Neural cell (in vitro differentiated cells): ENCODE data around the gene MCC. TPM values are rescaled to one million over a fixed set of nuclear protein-coding genes. Genes with fewer than 3 reads are reported as not detected.

Experiments
- H2AFZ ChIP-seq: fragments of 200-600, 300-800 bp; sonication (generic), shearing (Covaris generic); 2 replicates; pipeline ENCODE4 v1.6.0; 2014; ENCODE audit warnings: low read depth, mild to moderate bottlenecking, antibody characterized with exemption, low read length, moderate library complexity
- H3F3A ChIP-seq: fragments of 200-600 bp; shearing (Covaris generic); 2 replicates; pipeline ENCODE4 v1.6.1; 2016; ENCODE audit warnings: mild to moderate bottlenecking, moderate library complexity, mixed read lengths, antibody characterized with exemption, low read length; ENCODE audit not compliant: insufficient read depth, poor library complexity, severe bottlenecking
- H3K27ac ChIP-seq: fragments of 200-600, 300-800 bp; sonication (generic), shearing (Covaris generic); 2 replicates; pipeline ENCODE4 v1.5.1; 2014; ENCODE audit warnings: mild to moderate bottlenecking, low read length, moderate library complexity
- H3K27me3 ChIP-seq: fragments of 300-800, 200-600 bp; sonication (generic), shearing (Covaris generic); 2 replicates; pipeline ENCODE4 v1.6.0; 2014; ENCODE audit warnings: mild to moderate bottlenecking, low read depth, low read length, moderate library complexity; ENCODE audit not compliant: insufficient read depth
- H3K36me3 ChIP-seq: fragments of 300-800, 200-600 bp; sonication (generic), shearing (Covaris generic); 2 replicates; pipeline ENCODE4 v1.5.1; 2014; ENCODE audit warnings: mild to moderate bottlenecking, antibody characterized with exemption, low read length, moderate library complexity; ENCODE audit not compliant: insufficient read depth
- H3K4me2 ChIP-seq: fragments of 300-800, 200-600 bp; sonication (generic), shearing (Covaris generic); 2 replicates; pipeline ENCODE4 v1.6.0; 2014; ENCODE audit warnings: mild to moderate bottlenecking, low read length
- H3K4me3 ChIP-seq: fragments of 300-800, 200-600 bp; sonication (generic), shearing (Covaris generic); 2 replicates; pipeline ENCODE4 v1.5.1; 2014; ENCODE audit warnings: mild to moderate bottlenecking, low read length, moderate library complexity
- H3K79me2 ChIP-seq: fragments of 200-600 bp; shearing (Covaris generic); replicated peaks from 2 replicates; pipeline ENCODE4 v1.6.0; 2014; ENCODE audit warnings: mild to moderate bottlenecking, low read length, moderate library complexity; ENCODE audit not compliant: insufficient read depth
- H3K9ac ChIP-seq: fragments of 300-800, 200-600 bp; sonication (generic), shearing (Covaris generic); 2 replicates; pipeline ENCODE4 v1.6.1; 2016; ENCODE audit warnings: mild to moderate bottlenecking, low read length, mixed read lengths
- H3K9me2 ChIP-seq: fragments of 200-600 bp; shearing (Covaris generic); 2 replicates; pipeline ENCODE4 v1.6.1; 2016; ENCODE audit warnings: mild to moderate bottlenecking, low read length, mixed read lengths; ENCODE audit not compliant: insufficient read depth
- H3K9me3 ChIP-seq: fragments of 200-600, 300-800 bp; sonication (generic), shearing (Covaris generic); 2 replicates; pipeline ENCODE4 v1.6.1; 2016; ENCODE audit warnings: mild to moderate bottlenecking, mixed run types, low read length, moderate library complexity, mixed read lengths
- H4K20me1 ChIP-seq: fragments of 200-600 bp; shearing (Covaris generic); 2 replicates; pipeline ENCODE4 v1.6.1; 2016; ENCODE audit warnings: mild to moderate bottlenecking, mixed run types; ENCODE audit not compliant: insufficient read depth
- CTCF ChIP-seq: fragments of 450-650 bp; IDR thresholded peaks from 2 replicates; pipeline ENCODE4 v1.5.1; 2014; ENCODE audit warnings: antibody characterized with exemption, mild to moderate bottlenecking, moderate library complexity; ENCODE audit not compliant: poor library complexity, severe bottlenecking
- EP300 ChIP-seq: fragments of 450-650 bp; conservative IDR thresholded peaks from 2 replicates; pipeline ENCODE4 v1.6.1; 2014; ENCODE audit warnings: antibody characterized with exemption, mild to moderate bottlenecking, moderate library complexity; ENCODE audit not compliant: poor library complexity, severe bottlenecking
- EZH2 ChIP-seq: fragments of 200-600, 300-800 bp; shearing (Covaris generic), sonication (generic); IDR thresholded peaks from 2 replicates; pipeline ENCODE4 v1.6.1; 2014; ENCODE audit warnings: antibody characterized with exemption, low read length, borderline replicate concordance, mild to moderate bottlenecking; ENCODE audit not compliant: insufficient read depth, poor library complexity, severe bottlenecking
- MXI1 ChIP-seq: fragments of 450-650 bp; conservative IDR thresholded peaks from 2 replicates; pipeline ENCODE4 v1.6.1; 2014; ENCODE audit warnings: antibody characterized with exemption, mild to moderate bottlenecking; ENCODE audit not compliant: poor library complexity, severe bottlenecking
- POLR2AphosphoS5 ChIP-seq: IDR thresholded peaks from 2 replicates; pipeline ENCODE4 v1.6.1; 2012
- RAD21 ChIP-seq: fragments of 450-650 bp; conservative IDR thresholded peaks from 2 replicates; pipeline ENCODE4 v1.6.1; 2014; ENCODE audit warnings: antibody characterized with exemption, mild to moderate bottlenecking, moderate library complexity
- REST ChIP-seq: IDR thresholded peaks from 2 replicates; pipeline ENCODE4 v1.6.1; 2012; ENCODE audit warnings: borderline replicate concordance
- SMC3 ChIP-seq: fragments of 450-650 bp; conservative IDR thresholded peaks from 2 replicates; pipeline ENCODE4 v1.6.1; 2014; ENCODE audit warnings: antibody characterized with exemption, mild to moderate bottlenecking, moderate library complexity; ENCODE audit not compliant: poor library complexity
- TAF1 ChIP-seq: IDR thresholded peaks from 2 replicates; pipeline ENCODE4 v1.6.1; 2012; ENCODE audit warnings: low read depth
- polyA plus RNA-seq: library from polyadenylated mRNA; depleted of rRNA; stranded (reverse); fragments of >200 nt; gene quantifications from 2 replicates; pipeline ENCODE4 v1.2.3, GENCODE V29; 2014

MCC gene
- polyA plus RNA-seq, 1 donor from 2014 or later = 2.2 TPM

GRCh38 chr5:113343343-113343742 is 144.9 kb downstream of the MCC start:
- H3K27ac ChIP-seq = no peak overlapping the region
- H3K4me2 ChIP-seq = no peak overlapping the region
- H3K36me3 ChIP-seq = no peaks in the 10 kb centered on the region
- H3F3A ChIP-seq = no peaks in the 10 kb centered on the region
- H3K79me2 ChIP-seq = no peaks in the 10 kb centered on the region
- H4K20me1 ChIP-seq = no peaks in the 10 kb centered on the region
- no peak for TF ChIP-seq CTCF
- TF ChIP-seq EZH2 = no peak
- TF ChIP-seq TAF1 = no peak
- TF ChIP-seq MXI1 = no peak
- TF ChIP-seq EP300 = no peak
- no peak for TF ChIP-seq POLR2AphosphoS5
- TF ChIP-seq RAD21 = no peak
- TF ChIP-seq REST = no peak
- no peak for TF ChIP-seq SMC3
- H3K9me2 ChIP-seq = no peaks in the 10 kb centered on the region
- no peak overlapping the region for H3K4me3 ChIP-seq
- H3K9me3 ChIP-seq = no peaks in the 10 kb centered on the region
- H3K27me3 ChIP-seq = no peaks in the 10 kb centered on the region
- no peak overlapping the region for H2AFZ ChIP-seq
- H3K9ac ChIP-seq = no peak overlapping the region

GRCh38 chr5:113340537-113340936 is 147.7 kb downstream of the MCC start:
- no peaks in the 10 kb centered on the region for H3F3A ChIP-seq
- H3K4me3 ChIP-seq = no peak overlapping the region
- H3K9me3 ChIP-seq = no peaks in the 10 kb centered on the region
- H3K27me3 ChIP-seq = no peaks in the 10 kb centered on the region
- no peaks in the 10 kb centered on the region for H3K79me2 ChIP-seq
- H3K4me2 ChIP-seq = no peak overlapping the region
- H3K27ac ChIP-seq = no peak overlapping the region
- no peak overlapping the region for H2AFZ ChIP-seq
- H3K36me3 ChIP-seq = no peaks in the 10 kb centered on the region
- H3K9me2 ChIP-seq = no peaks in the 10 kb centered on the region
- no peaks in the 10 kb centered on the region for H4K20me1 ChIP-seq
- H3K9ac ChIP-seq = no peak overlapping the region
- TF ChIP-seq MXI1 (no peak), EP300 (no peak), REST (no peak), RAD21 (no peak), TAF1 (no peak)
